ENCODE results near the gene TSPYL4.

DNA sequence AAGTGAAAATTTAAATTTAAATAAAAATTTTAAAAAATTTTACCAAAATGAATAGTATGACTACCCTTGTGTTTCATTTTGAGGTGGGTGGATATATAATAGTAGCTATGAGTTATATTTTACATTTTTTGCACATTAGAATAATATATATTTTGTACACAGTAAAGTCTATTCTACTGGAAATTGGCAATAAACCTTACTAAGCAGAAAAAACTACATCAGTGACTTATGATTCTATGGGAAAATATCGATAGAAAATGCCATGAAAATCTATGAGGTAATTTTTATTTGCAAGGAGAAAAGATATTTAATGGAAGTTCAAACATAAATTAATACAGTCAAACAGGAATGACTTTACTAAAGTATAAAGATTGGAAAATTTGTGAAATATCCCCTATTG is 2.8 kb upstream of the TSPYL4 start:
- TF ChIP-seq, protein P1, sequence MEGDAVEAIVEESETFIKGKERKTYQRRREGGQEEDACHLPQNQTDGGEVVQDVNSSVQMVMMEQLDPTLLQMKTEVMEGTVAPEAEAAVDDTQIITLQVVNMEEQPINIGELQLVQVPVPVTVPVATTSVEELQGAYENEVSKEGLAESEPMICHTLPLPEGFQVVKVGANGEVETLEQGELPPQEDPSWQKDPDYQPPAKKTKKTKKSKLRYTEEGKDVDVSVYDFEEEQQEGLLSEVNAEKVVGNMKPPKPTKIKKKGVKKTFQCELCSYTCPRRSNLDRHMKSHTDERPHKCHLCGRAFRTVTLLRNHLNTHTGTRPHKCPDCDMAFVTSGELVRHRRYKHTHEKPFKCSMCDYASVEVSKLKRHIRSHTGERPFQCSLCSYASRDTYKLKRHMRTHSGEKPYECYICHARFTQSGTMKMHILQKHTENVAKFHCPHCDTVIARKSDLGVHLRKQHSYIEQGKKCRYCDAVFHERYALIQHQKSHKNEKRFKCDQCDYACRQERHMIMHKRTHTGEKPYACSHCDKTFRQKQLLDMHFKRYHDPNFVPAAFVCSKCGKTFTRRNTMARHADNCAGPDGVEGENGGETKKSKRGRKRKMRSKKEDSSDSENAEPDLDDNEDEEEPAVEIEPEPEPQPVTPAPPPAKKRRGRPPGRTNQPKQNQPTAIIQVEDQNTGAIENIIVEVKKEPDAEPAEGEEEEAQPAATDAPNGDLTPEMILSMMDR (IDR thresholded peaks at IDR 0.05) = no peak
- TF ChIP-seq POLR2A (IDR thresholded peaks at IDR 0.05) = no peak

All from Peyer's patch (tissue), 4 donors.